ENCODE measurements around the gene SMPD3. TPM values are rescaled to one million over a fixed set of nuclear protein-coding genes. Genes with fewer than 3 reads are reported as not detected.

SMPD3 gene
- total RNA-seq, 8 experiments from 2014 or later: 0.51 to 28.4 (median 20.1) TPM

DNA sequence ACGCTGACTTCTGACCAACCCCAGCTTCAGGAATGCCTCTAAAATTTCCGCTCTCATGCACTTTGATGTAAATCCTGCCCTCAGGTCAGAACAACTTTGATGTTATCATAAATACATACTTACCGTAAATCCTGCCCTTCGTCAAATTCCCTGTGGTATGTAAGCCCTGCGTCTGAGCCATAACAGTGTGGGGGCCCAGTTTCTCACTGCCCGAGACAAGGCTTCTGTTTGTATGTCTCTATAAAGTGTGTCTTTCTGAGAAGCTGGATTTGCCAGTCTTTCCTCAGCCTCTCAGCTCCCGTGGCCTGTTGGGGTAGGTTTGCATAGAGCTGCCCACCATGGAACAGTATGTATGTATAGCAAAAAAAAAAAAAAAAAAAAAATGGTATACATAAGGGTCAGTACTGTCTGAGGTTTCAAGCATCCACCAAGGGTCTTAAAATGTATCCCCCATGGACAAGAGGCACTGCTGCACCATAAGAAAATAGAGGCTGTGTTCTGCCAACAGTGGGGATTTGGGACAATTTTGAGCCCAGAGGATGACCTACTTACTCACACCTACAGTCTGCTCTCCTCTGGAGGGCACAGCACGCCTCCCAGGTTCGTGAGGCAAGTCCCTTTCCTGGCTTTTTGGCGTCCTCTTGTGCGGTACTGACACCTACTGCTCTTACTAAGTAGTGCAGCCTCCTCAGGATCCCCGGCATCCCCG is 120.0 kb downstream of the SMPD3 start:
- Histone ChIP-seq H3K27ac (no peak overlapping the region), H3K4me1 (replicated peaks in 1 of 2) (no peaks in the 10 kb centered on the region), H3K4me3 (no peak overlapping the region)
- in situ Hi-C loops (cut with MboI; ENCODE audit: low pct_unique_long_range_greater_than_20kb in 2 of 9, low sequenced_read_pairs in 9 of 9, unreplicated experiment in 9 of 9): no loop called here
- 8 to 100% (median 45%) methylated on average over 1 to 9 of the region's 13 CpGs for WGBS, 10 experiments
- ATAC-seq (replicated peaks in 6 of 8): peak; percentile 91 to 97 (median 94)

- Histone ChIP-seq H3K27ac (no peak overlapping the region), H3K4me3 (no peak overlapping the region), H3K4me1 (replicated peaks in 1 of 2) (no peaks in the 10 kb centered on the region)
- ATAC-seq (replicated peaks in 6 of 8): no peak
- in situ Hi-C loops (cut with MboI; ENCODE audit: low pct_unique_long_range_greater_than_20kb in 2 of 9, low sequenced_read_pairs in 9 of 9, unreplicated experiment in 9 of 9): no loop called here
- WGBS, 10 experiments: 97 to 100% (median 100%) methylated on average over 1 to 6 of the region's 8 CpGs; no CpG with 5 or more reads in 4 of the 10 experiments
These were observed 123.4 kb downstream of the SMPD3 start for GRCh38 chr16:68324780-68325357.

DNA sequence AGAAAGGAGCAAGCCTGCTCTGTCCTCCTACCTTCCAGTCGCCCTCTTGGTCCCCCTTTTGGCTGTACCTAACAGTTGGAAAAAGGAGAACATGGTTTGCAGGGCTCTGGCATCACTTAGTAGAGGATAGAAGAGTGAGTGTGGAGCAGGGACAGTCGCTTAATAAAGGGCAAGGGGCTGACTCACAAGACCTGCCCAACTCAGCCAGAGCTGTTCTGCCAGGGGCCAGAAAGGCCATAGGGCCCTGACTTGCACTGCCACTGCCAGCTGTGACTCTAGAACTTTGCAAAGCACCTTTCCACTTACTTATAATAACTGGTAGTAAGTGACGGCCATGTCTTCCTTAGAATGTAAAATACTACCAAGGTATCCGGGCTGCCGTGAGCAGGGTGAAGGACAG is 124.0 kb downstream of the SMPD3 start:
- in situ Hi-C loops (cut with MboI; ENCODE audit: low pct_unique_long_range_greater_than_20kb in 2 of 9, low sequenced_read_pairs in 9 of 9, unreplicated experiment in 9 of 9): no loop called here
- Histone ChIP-seq H3K27ac (no peak overlapping the region), H3K4me3 (no peak overlapping the region), H3K4me1 (replicated peaks in 1 of 2) (no peaks in the 10 kb centered on the region)
- WGBS, 10 experiments: 80 to 100% (median 89%) methylated on average over 1 to 5 of the region's 5 CpGs; no CpG with 5 or more reads in 2 of the 10 experiments
- ATAC-seq (replicated peaks in 6 of 8): no peak

- no peaks in the 10 kb centered on the region for H3K4me1 ChIP-seq (replicated peaks in 1 of 2)
- no peak overlapping the region for H3K27ac ChIP-seq
- WGBS, 10 experiments: 42 to 100% (median 91%) methylated on average over 1 to 6 of the region's 6 CpGs; no CpG with 5 or more reads in 2 of the 10 experiments
- ATAC-seq (replicated peaks in 6 of 8): no peak
- in situ Hi-C loops (cut with MboI; ENCODE audit: low pct_unique_long_range_greater_than_20kb in 2 of 9, low sequenced_read_pairs in 9 of 9, unreplicated experiment in 9 of 9): no loop called here
- no peak overlapping the region for H3K4me3 ChIP-seq
These were observed 129.0 kb downstream of the SMPD3 start for GRCh38 chr16:68319185-68319908.

- Histone ChIP-seq H3K27ac (no peak overlapping the region), H3K4me3 (no peak overlapping the region), H3K4me1 (replicated peaks in 1 of 2) (peaks cover 17 to 18% of the 10 kb centered on the region in 2 donors)
- in situ Hi-C loops (cut with MboI; ENCODE audit: low pct_unique_long_range_greater_than_20kb in 2 of 9, low sequenced_read_pairs in 9 of 9, unreplicated experiment in 9 of 9): no loop called here
- 40 to 98% (median 88%) methylated on average over 1 to 4 of the region's 4 CpGs; no CpG with 5 or more reads in 6 of the 10 experiments for WGBS, 10 experiments
- no peak for ATAC-seq (replicated peaks in 6 of 8)
These were observed 135.2 kb downstream of the SMPD3 start for GRCh38 chr16:68313116-68313515.

DNA sequence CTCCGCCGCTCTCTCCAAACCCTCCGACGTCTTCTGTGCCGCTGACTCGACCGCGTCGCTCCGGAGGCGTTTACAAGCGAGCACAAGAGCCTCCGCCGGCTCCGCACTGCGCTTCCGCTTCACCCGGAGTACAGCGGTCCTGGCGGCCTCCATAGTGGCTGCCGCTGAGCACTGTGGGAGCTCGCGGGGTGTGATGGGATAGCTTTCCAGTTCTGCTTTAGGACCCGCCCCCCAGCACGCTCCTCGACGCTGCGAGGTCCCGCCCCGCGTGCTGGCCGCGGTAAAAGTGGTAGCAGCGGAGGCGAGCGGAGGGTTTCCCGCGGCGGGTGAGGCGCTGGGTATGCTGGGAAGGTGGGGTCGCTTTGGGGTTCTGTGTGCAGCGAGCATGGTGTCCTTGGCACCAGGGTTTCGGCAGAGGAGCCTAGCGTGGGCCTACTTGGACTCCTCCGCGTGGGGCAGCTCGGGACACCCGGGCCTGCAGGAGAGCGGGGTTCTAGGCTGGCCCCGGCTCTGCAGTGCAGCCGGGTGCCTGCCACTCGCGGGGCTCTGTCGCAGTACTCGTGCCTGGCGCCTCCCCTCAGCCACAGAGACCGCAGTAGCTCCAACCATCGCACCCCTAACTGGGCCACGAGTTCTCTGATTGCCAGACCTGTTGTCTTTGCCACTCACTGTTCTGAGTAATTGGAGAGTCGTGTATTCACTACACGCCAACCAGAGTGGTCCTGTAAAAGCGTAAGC is 137.4 kb downstream of the SMPD3 start, which contains the start of the genes PRMT7 and SLC7A6OS:
Gene PRMT7 (plus strand): TSS at position 246 of the 738 bp plus-strand sequence. CDS start 4,961 bp downstream, outside the sequence.
Gene SLC7A6OS (minus strand): TSS at position 173 of the 738 bp plus-strand sequence. CDS start 20 bp downstream, at position 153.
- in situ Hi-C loops (cut with MboI; ENCODE audit: low pct_unique_long_range_greater_than_20kb in 2 of 9, low sequenced_read_pairs in 9 of 9, unreplicated experiment in 9 of 9): no loop called here
- WGBS, 10 experiments: 0 to 1% (median 0%) methylated on average over 1 to 19 of the region's 62 CpGs; no CpG with 5 or more reads in 2 of the 10 experiments

DNA sequence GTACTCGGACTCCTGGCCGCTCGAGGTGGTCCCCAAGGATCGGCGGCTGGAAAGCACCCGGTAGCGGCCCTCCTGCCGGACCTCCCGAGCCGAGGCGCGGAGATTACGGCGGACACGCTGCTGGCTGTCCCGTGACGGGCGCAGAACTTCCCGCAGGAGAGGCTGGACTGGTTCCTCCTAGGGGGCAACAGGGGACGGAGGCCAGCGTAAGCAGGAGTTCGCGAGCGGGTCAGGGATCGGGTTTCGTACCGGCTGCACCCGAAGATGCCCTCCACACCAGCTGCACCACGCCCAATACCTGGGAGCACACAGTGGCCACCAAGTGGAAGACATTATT is 137.9 kb downstream of the SMPD3 start:
- ATAC-seq (replicated peaks in 6 of 8): peak; percentile 37 to 60 (median 44)
- Histone ChIP-seq H3K4me3 (peak overlapping the region; percentile 68 to 90 (median 78)), H3K4me1 (replicated peaks in 1 of 2) (peaks cover 17 to 18% of the 10 kb centered on the region in 2 donors), H3K27ac (peak overlapping the region; percentile 68 to 83)
- in situ Hi-C loops (cut with MboI; ENCODE audit: low pct_unique_long_range_greater_than_20kb in 2 of 9, low sequenced_read_pairs in 9 of 9, unreplicated experiment in 9 of 9): no loop called here
- WGBS, 10 experiments: 0% methylated on average over 6 to 13 of the region's 29 CpGs; no CpG with 5 or more reads in 8 of the 10 experiments

More for the DNA sequence above, 137.4 kb downstream of the SMPD3 start, which contains the start of the genes PRMT7 and SLC7A6OS:
- H3K4me1 ChIP-seq (replicated peaks in 1 of 2): peaks cover 17 to 18% of the 10 kb centered on the region in 2 donors
- H3K27ac ChIP-seq: peak within 1 kb of the TSS; percentile 68 to 83
- peak within 1 kb of the TSS; percentile 68 to 90 (median 78) for H3K4me3 ChIP-seq
- peak; percentile 97 to 99 (median 98) for ATAC-seq (replicated peaks in 6 of 8)

DNA sequence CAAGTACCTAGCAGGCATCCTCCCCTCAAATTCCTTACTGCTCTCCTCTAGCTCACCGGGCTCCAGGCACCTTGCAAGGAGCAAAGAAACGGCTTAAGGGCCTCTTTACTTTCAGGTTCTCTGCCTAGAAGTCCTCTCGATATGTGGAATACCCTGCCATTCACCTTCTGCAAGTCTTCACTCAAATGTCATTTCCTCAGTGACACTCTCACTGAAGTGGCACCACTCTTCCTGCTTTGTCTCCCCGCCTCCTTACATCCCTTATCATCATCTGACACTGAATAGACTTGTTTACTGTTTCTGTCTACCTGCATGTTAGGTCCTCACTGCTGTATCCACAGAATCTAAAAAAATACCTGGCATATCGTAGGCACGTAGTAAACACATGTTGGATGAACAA is 138.5 kb downstream of the SMPD3 start:
- peaks cover 17 to 18% of the 10 kb centered on the region in 2 donors for H3K4me1 ChIP-seq (replicated peaks in 1 of 2)
- peak overlapping the region; percentile 68 to 90 (median 78) for H3K4me3 ChIP-seq
- ATAC-seq (replicated peaks in 6 of 8): no peak
- 15 to 64% (median 47%) methylated on average over 1 to 6 of the region's 6 CpGs for WGBS, 10 experiments
- in situ Hi-C loops (cut with MboI; ENCODE audit: low pct_unique_long_range_greater_than_20kb in 2 of 9, low sequenced_read_pairs in 9 of 9, unreplicated experiment in 9 of 9): no loop called here
- peak overlapping the region; percentile 68 to 83 for H3K27ac ChIP-seq

Other genes with a start within 250 kb of the SMPD3 start
- 1 to 10 TPM in 3 of 8 experiments, under 1 TPM in 5; 0.33 to 4.6 (median 0.73) TPM for gene ESRP2, start 212.4 kb downstream of the SMPD3 start, total RNA-seq
- 10 to 100 TPM in 3 of 8 experiments, 1 to 10 TPM in 5; 8.3 to 25.1 (median 9.5) TPM for gene PLA2G15, start 203.1 kb downstream of the SMPD3 start, total RNA-seq
- gene SLC7A6, start 184.0 kb downstream of the SMPD3 start, total RNA-seq: 10 to 100 TPM in 7 of 8 experiments, 1 to 10 TPM in 1; 7.5 to 36.4 (median 13.5) TPM
- gene SLC7A6OS, start 137.6 kb downstream of the SMPD3 start, total RNA-seq: 10 to 100 TPM; 12.7 to 29.4 (median 17.9) TPM
- gene PRMT7, start 137.5 kb downstream of the SMPD3 start, total RNA-seq: 10 to 100 TPM; 28.3 to 76.4 (median 37.3) TPM
- 10 to 100 TPM in 7 of 8 experiments, 1 to 10 TPM in 1; 2.2 to 53.2 (median 43.8) TPM for gene ZFP90, start 90.8 kb upstream of the SMPD3 start, total RNA-seq
- gene CDH3, start 196.8 kb upstream of the SMPD3 start, total RNA-seq: 1 to 10 TPM in 5 of 8 experiments, not detected in 3; 1.5 to 4.0 (median 2.9) TPM

Measured in motor neuron (in vitro differentiated cells).